ENCODE measurements around the gene OGFR.

- TF ChIP-seq EZH2 (IDR thresholded peaks at IDR 0.05; ENCODE audit: borderline replicate concordance, low read depth, low read length, poor library complexity, severe bottlenecking): no peak
- TF ChIP-seq, protein P1, sequence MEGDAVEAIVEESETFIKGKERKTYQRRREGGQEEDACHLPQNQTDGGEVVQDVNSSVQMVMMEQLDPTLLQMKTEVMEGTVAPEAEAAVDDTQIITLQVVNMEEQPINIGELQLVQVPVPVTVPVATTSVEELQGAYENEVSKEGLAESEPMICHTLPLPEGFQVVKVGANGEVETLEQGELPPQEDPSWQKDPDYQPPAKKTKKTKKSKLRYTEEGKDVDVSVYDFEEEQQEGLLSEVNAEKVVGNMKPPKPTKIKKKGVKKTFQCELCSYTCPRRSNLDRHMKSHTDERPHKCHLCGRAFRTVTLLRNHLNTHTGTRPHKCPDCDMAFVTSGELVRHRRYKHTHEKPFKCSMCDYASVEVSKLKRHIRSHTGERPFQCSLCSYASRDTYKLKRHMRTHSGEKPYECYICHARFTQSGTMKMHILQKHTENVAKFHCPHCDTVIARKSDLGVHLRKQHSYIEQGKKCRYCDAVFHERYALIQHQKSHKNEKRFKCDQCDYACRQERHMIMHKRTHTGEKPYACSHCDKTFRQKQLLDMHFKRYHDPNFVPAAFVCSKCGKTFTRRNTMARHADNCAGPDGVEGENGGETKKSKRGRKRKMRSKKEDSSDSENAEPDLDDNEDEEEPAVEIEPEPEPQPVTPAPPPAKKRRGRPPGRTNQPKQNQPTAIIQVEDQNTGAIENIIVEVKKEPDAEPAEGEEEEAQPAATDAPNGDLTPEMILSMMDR (conservative IDR thresholded peaks at IDR 0.05; ENCODE audit: low read depth, low read length): no peak
Measured at GRCh38 chr20:62774762-62775161, 29.9 kb upstream of the OGFR start.
